Activated naive CD8-positive, alpha-beta T cell treated with anti-CD3 and anti-CD28 coated beads, Interleukin-2, amount 10 ng/mL, durations not matched to agents 7 days and 5 days (primary cell): ENCODE results near the gene NPBWR2. TPM values are rescaled to one million over a fixed set of nuclear protein-coding genes. Genes with fewer than 3 reads are reported as not detected.
A peak's percentile ranks its signal among the peaks of the same experiment; 100 is the strongest.

Experiments
- ATAC-seq: fragments of 150-1000 bp; cut with Tn5 transposase; one replicate; pipeline ENCODE4 v1.10.0; 2021; ENCODE audit warnings: low read depth, moderate library complexity
- POLR2A ChIA-PET: fragments of 350-600 bp; sonication (Branson Sonifier 250); formaldehyde crosslinking; loops from one replicate; lab custom pipeline; 2021; ENCODE audit warnings: antibody characterized with exemption; lab: Charles Lee
- DNase-seq: peaks from one replicate; pipeline ENCODE4 v3.0.0; 2021
- H3K27ac Mint-ChIP-seq: one replicate; pipeline ENCODE4 v1.8.0; 2022; ENCODE audit warnings: mild to moderate bottlenecking, mixed read lengths
- H3K27me3 Mint-ChIP-seq: one replicate; pipeline ENCODE4 v1.8.0; 2022; ENCODE audit warnings: mild to moderate bottlenecking, moderate library complexity, mixed read lengths
- H3K36me3 Mint-ChIP-seq: one replicate; pipeline ENCODE4 v1.8.0; 2021; ENCODE audit warnings: mild to moderate bottlenecking, mixed read lengths
- H3K4me1 Mint-ChIP-seq: one replicate; pipeline ENCODE4 v1.8.0; 2021; ENCODE audit warnings: mixed read lengths
- H3K4me3 Mint-ChIP-seq: one replicate; pipeline ENCODE4 v1.8.0; 2022; ENCODE audit warnings: mild to moderate bottlenecking, moderate library complexity, mixed read lengths
- H3K9me3 Mint-ChIP-seq: one replicate; pipeline ENCODE4 v1.8.0; 2021; ENCODE audit warnings: mixed read lengths
- total RNA-seq, 2 experiments: library from RNA; stranded (reverse); gene quantifications; one replicate each; pipeline ENCODE4 v1.2.3, GENCODE V29; 2021

NPBWR2 gene
- total RNA-seq, 2 experiments from 2014 or later = not detected

GRCh38 chr20:64070244-64070993, 36.9 kb downstream of the NPBWR2 start:
- Mint-ChIP-seq H3K36me3 (peaks cover 5% of the 10 kb centered on the region), H3K9me3 (no peaks in the 10 kb centered on the region), H3K4me3 (no peak overlapping the region), H3K27me3 (no peaks in the 10 kb centered on the region), H3K27ac (no peak overlapping the region), H3K4me1 (peaks cover 32% of the 10 kb centered on the region)
- no peak for ATAC-seq
- POLR2A ChIA-PET = interaction anchor here (1.2 to 7.4 kb wide), 3 partner anchors 7 to 33 kb away, joined by 3 to 114 read pairs (median 6); partner anchors contain the start of genes OPRL1 and RGS19
- no peak for DNase-seq

GRCh38 chr20:64069614-64070243, 37.6 kb downstream of the NPBWR2 start:
- DNase-seq (no peak), ATAC-seq (no peak)
- Mint-ChIP-seq H3K4me1 (peaks cover 35% of the 10 kb centered on the region), H3K27ac (no peak overlapping the region), H3K36me3 (peaks cover 4% of the 10 kb centered on the region), H3K27me3 (no peaks in the 10 kb centered on the region), H3K4me3 (no peak overlapping the region), H3K9me3 (no peaks in the 10 kb centered on the region)
- POLR2A ChIA-PET = interaction anchor here (1.2 to 7.4 kb wide), 2 partner anchors 8 to 33 kb away, joined by 3 to 114 read pairs; partner anchors contain the start of genes OPRL1 and RGS19

GRCh38 chr20:64069209-64069613, 38.2 kb downstream of the NPBWR2 start:
- Mint-ChIP-seq H3K4me3 (no peak overlapping the region), H3K36me3 (peaks cover 4% of the 10 kb centered on the region), H3K9me3 (no peaks in the 10 kb centered on the region), H3K27me3 (no peaks in the 10 kb centered on the region), H3K4me1 (peaks cover 40% of the 10 kb centered on the region), H3K27ac (no peak overlapping the region)
- no peak for ATAC-seq
- POLR2A ChIA-PET = interaction anchor here (0.8 to 7.4 kb wide), 4 partner anchors 9 to 89 kb away, joined by 3 to 114 read pairs (median 3); partner anchors contain the start of genes OPRL1 and RGS19
- no peak for DNase-seq

- Mint-ChIP-seq H3K36me3 (peaks cover 4% of the 10 kb centered on the region), H3K4me3 (no peak overlapping the region), H3K4me1 (peaks cover 46% of the 10 kb centered on the region), H3K27ac (no peak overlapping the region), H3K27me3 (no peaks in the 10 kb centered on the region), H3K9me3 (no peaks in the 10 kb centered on the region)
- DNase-seq (no peak), ATAC-seq (no peak)
- POLR2A ChIA-PET = interaction anchor here (0.6 to 7.4 kb wide), 5 partner anchors 9 to 167 kb away, joined by 3 to 114 read pairs (median 3); partner anchors contain the start of genes OPRL1 and RGS19
These were observed 38.8 kb downstream of the NPBWR2 start for GRCh38 chr20:64068386-64069208.

GRCh38 chr20:64067733-64068307, 39.5 kb downstream of the NPBWR2 start:
- Mint-ChIP-seq H3K27ac (peak overlapping the region; percentile 84), H3K27me3 (no peaks in the 10 kb centered on the region), H3K9me3 (no peaks in the 10 kb centered on the region), H3K36me3 (no peaks in the 10 kb centered on the region), H3K4me3 (peak overlapping the region; percentile 38), H3K4me1 (peaks cover 44% of the 10 kb centered on the region)
- DNase-seq = no peak
- ATAC-seq = no peak
- POLR2A ChIA-PET = interaction anchor here (1.0 to 7.4 kb wide), 2 partner anchors 10 to 88 kb away, joined by 3 to 114 read pairs; partner anchors contain the start of genes OPRL1 and RGS19

- DNase-seq (no peak), ATAC-seq (no peak)
- H3K36me3 Mint-ChIP-seq = no peaks in the 10 kb centered on the region
- H3K27me3 Mint-ChIP-seq = no peaks in the 10 kb centered on the region
- H3K4me1 Mint-ChIP-seq = peaks cover 41% of the 10 kb centered on the region
- peak overlapping the region; percentile 84 for H3K27ac Mint-ChIP-seq
- H3K9me3 Mint-ChIP-seq = no peaks in the 10 kb centered on the region
- POLR2A ChIA-PET = interaction anchor here (1.2 to 7.4 kb wide), 2 partner anchors 11 to 29 kb away, joined by 3 to 114 read pairs; partner anchors contain the start of genes OPRL1 and RGS19
- H3K4me3 Mint-ChIP-seq = peak overlapping the region; percentile 38
These were observed 40.2 kb downstream of the NPBWR2 start for GRCh38 chr20:64067005-64067632.

GRCh38 chr20:64065974-64066343, 41.4 kb downstream of the NPBWR2 start:
- H3K9me3 Mint-ChIP-seq = no peaks in the 10 kb centered on the region
- ATAC-seq (peak; percentile 67), DNase-seq (peak; percentile 74)
- no peaks in the 10 kb centered on the region for H3K27me3 Mint-ChIP-seq
- H3K4me1 Mint-ChIP-seq = peaks cover 43% of the 10 kb centered on the region
- H3K4me3 Mint-ChIP-seq = peak overlapping the region; percentile 60
- H3K36me3 Mint-ChIP-seq = no peaks in the 10 kb centered on the region
- peak overlapping the region; percentile 92 for H3K27ac Mint-ChIP-seq
- POLR2A ChIA-PET = interaction anchor here (1.5 to 7.4 kb wide), 3 partner anchors 12 to 110 kb away, joined by 5 to 114 read pairs (median 5); partner anchors contain the start of genes OPRL1, PRPF6, RGS19 and SAMD10

- peak overlapping the region; percentile 95 for H3K4me3 Mint-ChIP-seq
- no peak for DNase-seq
- no peaks in the 10 kb centered on the region for H3K9me3 Mint-ChIP-seq
- POLR2A ChIA-PET = interaction anchor here (1.5 to 7.4 kb wide), 3 partner anchors 12 to 109 kb away, joined by 5 to 114 read pairs (median 5); partner anchors contain the start of genes OPRL1, PRPF6, RGS19 and SAMD10
- H3K36me3 Mint-ChIP-seq = no peaks in the 10 kb centered on the region
- H3K27ac Mint-ChIP-seq = peak overlapping the region; percentile 92
- peaks cover 43% of the 10 kb centered on the region for H3K4me1 Mint-ChIP-seq
- H3K27me3 Mint-ChIP-seq = no peaks in the 10 kb centered on the region
- ATAC-seq = no peak
These were observed 42.0 kb downstream of the NPBWR2 start for GRCh38 chr20:64065062-64065973.

GRCh38 chr20:64064145-64064698, 43.1 kb downstream of the NPBWR2 start:
- H3K27ac Mint-ChIP-seq = peak overlapping the region; percentile 89

GRCh38 chr20:64063389-64064144, 43.8 kb downstream of the NPBWR2 start:
- H3K9me3 Mint-ChIP-seq = no peaks in the 10 kb centered on the region
- peaks cover 44% of the 10 kb centered on the region for H3K4me1 Mint-ChIP-seq
- POLR2A ChIA-PET = interaction anchor here (0.6 to 7.4 kb wide), 11 partner anchors 8 to 542 kb away, joined by 3 to 114 read pairs (median 4); partner anchors contain the start of genes OPRL1, PRPF6 and RGS19
- ATAC-seq (no peak), DNase-seq (no peak)
- H3K27me3 Mint-ChIP-seq = no peaks in the 10 kb centered on the region
- no peaks in the 10 kb centered on the region for H3K36me3 Mint-ChIP-seq
- H3K27ac Mint-ChIP-seq = peak overlapping the region; percentile 89
- peak overlapping the region; percentile 95 for H3K4me3 Mint-ChIP-seq

More at GRCh38 chr20:64064145-64064698, 43.1 kb downstream of the NPBWR2 start:
- ATAC-seq (no peak), DNase-seq (no peak)
- Mint-ChIP-seq H3K4me1 (peaks cover 44% of the 10 kb centered on the region), H3K36me3 (no peaks in the 10 kb centered on the region), H3K27me3 (no peaks in the 10 kb centered on the region), H3K9me3 (no peaks in the 10 kb centered on the region), H3K4me3 (peak overlapping the region; percentile 95)
- POLR2A ChIA-PET = interaction anchor here (0.9 to 7.4 kb wide), 2 partner anchors 13 to 90 kb away, joined by 3 to 114 read pairs; partner anchors contain the start of genes OPRL1 and RGS19
